Natural killer cell treated with Interleukin-12 subunit alpha and Interleukin-12 subunit beta and Interleukin-15 and Interleukin-18, amount 100 ng/mL, for 72 hours (primary cell): ENCODE measurements around the gene UNCX. TPM values are rescaled to one million over a fixed set of nuclear protein-coding genes. Genes with fewer than 3 reads are reported as not detected.

ENCODE experiments used
- ATAC-seq, 2 donors: fragments of 150-1000 bp; cut with Tn5 transposase in 1 of 2; sonication (Bioruptor Pico), chemical (Tn5 transposase) in 1 of 2; 2 replicates each; pipeline ENCODE4 v1.10.0; 2021
- DNase-seq: peaks from one replicate; pipeline ENCODE4 v3.0.0; 2022; ENCODE audit warnings: low spot score
- H3K27ac Mint-ChIP-seq, 2 donors: 1 replicate in 1 of 2; 2 replicates in 1 of 2; pipeline ENCODE4 v1.8.0; 2022; ENCODE audit warnings: mixed read lengths in 2 of 2, mild to moderate bottlenecking in 1 of 2, moderate library complexity in 1 of 2
- H3K27me3 Mint-ChIP-seq, 2 donors: 1 replicate in 1 of 2; 2 replicates in 1 of 2; pipeline ENCODE4 v1.8.0; 2022; ENCODE audit warnings: mixed read lengths in 2 of 2
- H3K36me3 Mint-ChIP-seq: one replicate; pipeline ENCODE4 v1.8.0; 2022; ENCODE audit warnings: mixed read lengths
- H3K4me1 Mint-ChIP-seq, 2 donors: 1 replicate in 1 of 2; 2 replicates in 1 of 2; pipeline ENCODE4 v1.8.0; 2022; ENCODE audit warnings: low read depth in 2 of 2, mixed read lengths in 2 of 2, mild to moderate bottlenecking in 1 of 2
- H3K4me3 Mint-ChIP-seq: one replicate; pipeline ENCODE4 v1.8.0; 2022; ENCODE audit warnings: mixed read lengths
- H3K9me3 Mint-ChIP-seq: 2 replicates; pipeline ENCODE4 v1.8.0; 2022; ENCODE audit warnings: mixed read lengths
- total RNA-seq, 2 donors: library from RNA; stranded (reverse); gene quantifications; one replicate each; pipeline ENCODE4 v1.2.3, GENCODE V29; 2022

UNCX gene
- total RNA-seq, 2 donors from 2014 or later: not detected

DNA sequence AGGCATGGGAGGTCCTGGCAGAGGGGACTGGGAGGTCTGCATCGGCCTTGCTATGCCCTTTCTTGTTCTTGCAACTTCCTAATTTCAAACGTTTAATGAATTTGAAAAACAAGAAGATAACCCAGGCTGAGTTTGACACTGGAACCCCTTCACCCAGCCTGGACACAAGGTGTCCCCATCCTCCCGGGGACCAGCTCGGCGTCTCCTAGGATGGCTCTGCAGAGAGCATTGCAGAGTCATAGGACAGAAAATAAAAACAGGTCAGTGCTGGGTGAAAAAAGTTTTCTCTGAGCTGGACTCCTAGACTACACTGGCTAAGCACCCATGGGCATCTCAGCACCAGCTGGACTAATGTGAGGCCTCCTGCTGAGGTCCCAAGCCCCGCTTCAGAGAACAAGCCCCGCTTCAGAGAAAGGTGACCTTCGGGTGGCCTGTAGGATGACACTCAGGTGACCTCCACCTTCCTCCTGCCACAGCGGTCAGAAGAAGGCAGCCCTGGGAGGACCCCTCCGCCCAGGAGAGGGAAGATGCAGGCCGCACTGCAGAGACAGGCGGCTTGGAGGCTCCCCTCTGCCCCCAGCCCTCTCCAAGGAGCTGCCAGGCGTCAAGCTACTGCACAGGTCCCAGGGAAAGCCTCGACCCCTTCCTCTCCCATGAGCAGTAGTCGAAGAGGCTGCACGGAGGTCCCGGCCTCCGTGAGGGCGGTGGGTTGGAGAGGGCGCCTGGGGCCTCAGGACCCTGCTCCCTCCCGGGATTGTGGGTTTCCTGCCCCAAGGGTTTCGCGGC, 9.3 kb upstream of the UNCX start:
- no peaks in the 10 kb centered on the region for H3K36me3 Mint-ChIP-seq
- H3K27me3 Mint-ChIP-seq: peaks cover 34 to 37% of the 10 kb centered on the region in 2 donors
- ATAC-seq: peak in 1 of 2 donors; percentile 40
- DNase-seq: peak; percentile 52
- no peak overlapping the region for H3K27ac Mint-ChIP-seq
- H3K9me3 Mint-ChIP-seq: no peaks in the 10 kb centered on the region
- H3K4me1 Mint-ChIP-seq: no peaks in the 10 kb centered on the region
- no peak overlapping the region for H3K4me3 Mint-ChIP-seq

DNA sequence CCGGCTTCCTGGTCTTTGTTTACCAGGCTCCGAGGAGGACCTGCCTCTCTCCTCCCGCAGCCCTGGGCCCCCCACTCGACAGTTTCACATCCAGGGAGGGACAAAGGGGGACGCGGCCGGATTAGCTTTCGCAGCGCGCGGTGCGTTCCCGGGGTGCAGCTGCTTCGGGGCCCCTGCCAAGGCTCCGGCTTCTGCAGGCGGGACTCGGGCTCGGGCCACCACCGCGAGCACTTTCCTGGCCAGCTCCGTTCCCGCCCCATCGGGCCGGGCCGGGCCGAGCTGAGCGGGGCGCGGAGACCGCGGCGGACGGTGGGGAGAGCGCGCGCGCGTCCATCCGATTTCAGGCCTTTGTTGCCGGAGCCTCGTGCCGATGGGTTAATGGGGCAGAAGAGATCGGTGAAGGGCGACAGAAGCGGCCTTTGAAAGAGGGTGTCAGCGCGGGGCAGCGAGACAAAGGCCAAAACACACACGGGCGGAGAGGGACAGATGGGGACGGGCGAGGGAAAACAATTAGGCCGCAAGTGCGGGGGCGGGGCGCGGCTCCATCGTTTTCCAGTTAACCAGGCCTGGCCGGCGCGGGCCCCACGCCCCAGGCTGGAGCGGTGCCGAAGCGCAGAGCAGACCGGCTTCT, 8.5 kb upstream of the UNCX start:
- Mint-ChIP-seq H3K36me3 (no peaks in the 10 kb centered on the region), H3K4me1 (no peaks in the 10 kb centered on the region), H3K9me3 (no peaks in the 10 kb centered on the region), H3K4me3 (no peak overlapping the region), H3K27me3 (peaks cover 37 to 39% of the 10 kb centered on the region in 2 donors), H3K27ac (no peak overlapping the region)
- DNase-seq: no peak
- ATAC-seq: no peak

DNA sequence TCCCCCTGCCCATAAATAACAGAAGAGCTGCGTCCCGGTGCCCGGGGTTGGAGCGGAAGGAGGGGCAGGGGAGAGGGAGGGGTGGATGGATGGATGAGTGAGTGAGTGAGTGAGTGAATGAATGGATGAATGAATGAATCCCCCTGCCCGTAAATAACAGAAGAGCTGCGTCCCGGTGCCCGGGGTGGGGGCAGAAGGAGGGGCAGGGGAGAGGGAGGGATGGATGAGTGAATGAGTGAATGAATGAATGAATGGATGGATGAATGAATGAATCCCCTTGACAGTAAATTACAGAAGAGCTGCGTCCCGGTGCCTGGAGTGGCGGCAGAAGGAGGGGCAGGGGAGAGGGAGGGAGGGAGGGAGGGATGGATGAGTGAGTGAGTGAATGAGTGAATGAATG, 7.6 kb upstream of the UNCX start:
- no peak overlapping the region for H3K27ac Mint-ChIP-seq
- H3K9me3 Mint-ChIP-seq: no peaks in the 10 kb centered on the region
- H3K36me3 Mint-ChIP-seq: no peaks in the 10 kb centered on the region
- H3K27me3 Mint-ChIP-seq: peaks cover 33 to 34% of the 10 kb centered on the region in 2 donors
- no peaks in the 10 kb centered on the region for H3K4me1 Mint-ChIP-seq
- H3K4me3 Mint-ChIP-seq: no peak overlapping the region
- no peak for DNase-seq
- ATAC-seq: no peak

DNA sequence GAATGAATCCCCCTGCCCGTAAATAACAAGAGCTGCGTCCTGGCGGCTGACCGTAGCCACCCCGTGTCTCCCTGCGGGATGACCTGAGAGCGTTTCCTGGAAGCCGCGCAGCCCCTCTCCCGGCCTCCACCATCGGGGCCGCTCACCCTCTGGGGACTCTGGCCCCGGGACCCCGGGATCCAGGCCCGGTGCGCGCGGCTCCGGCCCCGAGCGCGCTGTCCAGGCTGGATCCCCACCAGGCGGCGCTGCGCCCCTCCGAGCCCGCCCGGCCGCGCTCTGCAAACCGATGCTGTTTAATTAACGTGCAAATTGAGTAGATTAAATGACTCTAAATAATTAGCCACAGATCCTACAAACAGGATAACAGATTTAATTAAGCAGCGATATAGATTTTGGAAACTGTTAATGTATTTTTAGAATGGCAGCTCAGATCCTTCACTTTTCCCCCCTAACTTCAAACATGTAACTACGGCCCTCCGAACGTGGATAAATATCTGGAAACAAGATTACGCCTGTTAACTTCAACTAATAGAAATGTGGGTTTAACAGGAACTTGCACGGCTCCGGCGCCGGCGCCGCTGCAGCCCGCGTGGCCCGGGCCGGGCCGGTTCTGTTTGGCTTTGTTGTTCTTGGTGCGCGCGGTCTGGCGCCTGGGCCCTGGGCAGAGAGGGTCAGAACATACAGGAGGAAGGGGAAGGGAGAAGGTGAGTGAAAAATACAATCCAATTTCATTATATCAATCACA, 7.1 kb upstream of the UNCX start:
- Mint-ChIP-seq H3K9me3 (no peaks in the 10 kb centered on the region), H3K4me3 (no peak overlapping the region), H3K36me3 (no peaks in the 10 kb centered on the region), H3K27me3 (peaks cover 34% of the 10 kb centered on the region in 2 donors), H3K27ac (peak overlapping the region in 1 of 2 donors; percentile 46), H3K4me1 (no peaks in the 10 kb centered on the region)
- DNase-seq (no peak), ATAC-seq (peak; percentile 59 to 65)

DNA sequence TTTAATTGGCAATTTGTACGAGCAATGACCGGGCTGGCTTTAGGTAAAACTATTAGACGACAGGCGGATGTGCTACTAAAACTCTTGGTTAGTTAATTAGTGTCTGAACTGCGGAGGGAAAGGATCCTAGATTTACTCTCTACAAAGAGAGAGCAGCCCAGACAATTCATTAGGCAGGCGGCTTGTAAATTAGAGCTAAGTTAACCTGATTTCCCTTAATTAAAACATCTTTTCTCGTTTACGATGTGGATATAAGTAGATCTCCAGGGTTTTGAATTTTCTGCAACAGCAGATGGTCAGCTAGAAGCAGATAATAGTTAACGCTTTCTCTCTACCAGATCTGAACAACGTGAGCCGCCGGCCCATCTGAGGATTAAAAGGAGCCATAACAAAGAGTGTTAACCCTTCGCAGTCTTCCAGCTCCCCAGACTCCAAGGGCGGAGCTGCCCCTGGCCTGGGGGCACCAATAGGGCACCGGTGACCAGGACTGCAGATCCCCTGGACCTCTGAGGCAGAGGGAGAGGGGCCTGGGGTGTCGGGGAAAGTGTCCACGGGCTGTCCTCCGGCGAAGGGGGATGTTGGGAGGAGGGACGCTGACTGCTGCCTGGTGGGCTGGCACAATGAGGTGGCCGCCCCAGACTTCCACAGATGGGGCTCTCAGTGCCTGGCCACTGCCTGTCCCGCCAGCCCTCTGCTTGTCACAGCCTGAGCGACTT, 6.3 kb upstream of the UNCX start:
- DNase-seq (no peak), ATAC-seq (no peak)
- no peaks in the 10 kb centered on the region for H3K9me3 Mint-ChIP-seq
- H3K4me1 Mint-ChIP-seq: no peaks in the 10 kb centered on the region
- H3K27me3 Mint-ChIP-seq: peaks cover 37 to 38% of the 10 kb centered on the region in 2 donors
- H3K36me3 Mint-ChIP-seq: no peaks in the 10 kb centered on the region
- H3K4me3 Mint-ChIP-seq: no peak overlapping the region
- peak overlapping the region in 1 of 2 donors; percentile 46 for H3K27ac Mint-ChIP-seq

DNA sequence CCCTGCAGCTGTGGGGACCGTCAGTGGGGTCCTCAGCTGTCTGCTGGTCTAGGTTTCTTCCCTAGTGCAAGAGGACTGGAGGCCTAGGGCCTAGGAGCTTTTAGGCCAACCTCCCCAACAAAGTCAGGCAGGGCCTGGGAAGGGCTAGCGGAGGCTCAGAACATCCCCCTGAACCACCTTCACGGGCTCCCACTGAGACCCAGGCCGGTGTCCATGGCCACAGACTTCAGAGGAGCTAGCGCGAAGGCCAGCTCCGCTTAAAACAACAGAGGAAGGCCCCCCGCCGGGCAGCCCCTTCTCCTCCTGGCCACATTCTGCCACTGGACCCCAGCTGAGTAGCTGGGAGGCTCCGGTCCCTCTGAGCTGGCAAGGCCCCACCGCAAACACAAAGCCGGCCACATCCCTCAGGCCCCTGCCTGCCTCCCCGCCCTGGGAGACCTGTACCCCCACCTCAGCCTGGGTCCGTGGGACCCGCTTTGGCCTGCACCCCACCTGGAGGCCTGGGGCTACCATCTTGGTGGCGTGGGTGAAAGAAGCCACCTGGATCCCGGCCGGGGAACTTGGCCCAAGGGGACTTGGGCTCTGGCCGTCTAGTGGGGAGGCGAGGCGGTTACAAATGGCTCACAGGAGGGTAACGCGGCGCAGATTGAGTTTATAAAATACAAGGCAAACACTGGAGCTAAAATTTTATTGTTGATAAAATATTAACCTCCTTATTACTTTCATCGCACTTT, 5.4 kb upstream of the UNCX start:
- Mint-ChIP-seq H3K36me3 (no peaks in the 10 kb centered on the region), H3K4me3 (no peak overlapping the region), H3K27ac (no peak overlapping the region), H3K4me1 (peaks cover 4% of the 10 kb centered on the region in 2 donors), H3K9me3 (no peaks in the 10 kb centered on the region), H3K27me3 (peaks cover 43 to 44% of the 10 kb centered on the region in 2 donors)
- ATAC-seq: no peak
- peak; percentile 62 for DNase-seq

DNA sequence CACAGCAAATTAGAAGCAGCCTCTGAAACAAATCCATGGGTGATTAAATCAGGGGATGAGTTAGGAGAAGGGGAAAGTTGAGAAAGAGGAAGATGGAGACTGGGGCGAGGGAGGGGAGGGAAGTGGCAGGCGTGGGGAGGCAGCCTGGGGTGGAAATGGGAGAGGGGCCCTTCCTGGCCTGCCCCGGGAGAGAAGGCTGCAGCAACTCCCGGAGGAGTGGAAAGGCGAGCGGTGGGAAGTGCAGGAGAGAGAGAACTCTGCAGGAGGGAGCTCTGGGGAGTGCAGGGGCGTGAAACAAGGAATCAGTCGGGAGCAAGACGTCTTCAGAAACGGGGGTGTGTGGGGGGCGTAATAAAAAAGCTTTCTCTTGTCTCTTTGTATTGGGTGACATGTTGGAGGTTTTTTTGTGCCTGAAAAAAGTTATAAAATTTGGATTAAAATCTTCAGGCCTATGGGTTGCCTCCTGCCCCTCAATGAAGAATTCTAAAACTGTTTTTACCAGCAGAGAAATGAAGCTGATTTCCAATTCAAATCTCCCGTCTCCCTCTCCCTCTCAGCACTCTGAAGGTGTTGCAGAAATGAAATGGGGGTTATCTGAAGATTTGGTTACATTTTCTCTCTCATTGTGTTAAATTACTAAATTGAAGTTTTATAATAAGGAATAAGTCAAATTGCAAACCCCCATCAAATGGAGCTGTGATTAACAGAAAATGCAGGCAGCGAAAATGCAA, 4.7 kb upstream of the UNCX start:
- Mint-ChIP-seq H3K27ac (no peak overlapping the region), H3K9me3 (no peaks in the 10 kb centered on the region), H3K4me1 (peaks cover 4 to 5% of the 10 kb centered on the region in 2 donors), H3K4me3 (no peak overlapping the region), H3K27me3 (peaks cover 42 to 48% of the 10 kb centered on the region in 2 donors), H3K36me3 (no peaks in the 10 kb centered on the region)
- ATAC-seq: no peak
- no peak for DNase-seq

DNA sequence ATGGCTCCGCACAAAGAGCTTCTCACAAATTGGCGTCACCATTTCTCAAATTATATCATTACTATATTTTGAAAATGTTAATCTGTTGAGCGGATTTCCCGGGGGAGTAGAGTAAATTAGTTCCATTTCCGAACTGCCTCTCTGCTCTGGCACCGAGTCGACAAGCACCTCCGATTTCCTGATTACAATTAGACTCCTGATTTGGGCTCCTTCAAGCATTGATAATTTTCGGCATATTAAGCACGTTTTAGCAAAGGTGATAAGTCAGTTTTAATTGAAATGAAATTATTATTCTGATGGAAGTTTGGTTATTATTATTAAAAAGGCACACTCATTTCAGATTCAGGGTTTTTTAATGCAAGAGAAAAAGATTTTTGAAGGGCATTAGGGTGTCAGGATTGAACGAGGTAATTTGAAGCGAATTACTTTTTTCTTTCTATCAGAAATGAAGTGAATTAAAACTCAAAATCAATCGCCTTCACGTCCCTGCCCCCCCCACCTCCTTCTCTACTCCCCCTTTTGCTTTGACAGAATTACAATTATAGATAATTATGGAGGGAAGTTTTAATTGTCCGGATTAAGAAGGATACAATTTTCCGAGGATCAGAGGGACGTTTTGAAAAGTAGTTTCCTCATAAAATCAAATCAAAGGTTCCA, 4.0 kb upstream of the UNCX start:
- Mint-ChIP-seq H3K9me3 (no peaks in the 10 kb centered on the region), H3K27me3 (peaks cover 36 to 48% of the 10 kb centered on the region in 2 donors), H3K4me1 (peaks cover 4 to 5% of the 10 kb centered on the region in 2 donors), H3K4me3 (no peak overlapping the region), H3K36me3 (no peaks in the 10 kb centered on the region), H3K27ac (no peak overlapping the region)
- DNase-seq: no peak
- no peak for ATAC-seq

DNA sequence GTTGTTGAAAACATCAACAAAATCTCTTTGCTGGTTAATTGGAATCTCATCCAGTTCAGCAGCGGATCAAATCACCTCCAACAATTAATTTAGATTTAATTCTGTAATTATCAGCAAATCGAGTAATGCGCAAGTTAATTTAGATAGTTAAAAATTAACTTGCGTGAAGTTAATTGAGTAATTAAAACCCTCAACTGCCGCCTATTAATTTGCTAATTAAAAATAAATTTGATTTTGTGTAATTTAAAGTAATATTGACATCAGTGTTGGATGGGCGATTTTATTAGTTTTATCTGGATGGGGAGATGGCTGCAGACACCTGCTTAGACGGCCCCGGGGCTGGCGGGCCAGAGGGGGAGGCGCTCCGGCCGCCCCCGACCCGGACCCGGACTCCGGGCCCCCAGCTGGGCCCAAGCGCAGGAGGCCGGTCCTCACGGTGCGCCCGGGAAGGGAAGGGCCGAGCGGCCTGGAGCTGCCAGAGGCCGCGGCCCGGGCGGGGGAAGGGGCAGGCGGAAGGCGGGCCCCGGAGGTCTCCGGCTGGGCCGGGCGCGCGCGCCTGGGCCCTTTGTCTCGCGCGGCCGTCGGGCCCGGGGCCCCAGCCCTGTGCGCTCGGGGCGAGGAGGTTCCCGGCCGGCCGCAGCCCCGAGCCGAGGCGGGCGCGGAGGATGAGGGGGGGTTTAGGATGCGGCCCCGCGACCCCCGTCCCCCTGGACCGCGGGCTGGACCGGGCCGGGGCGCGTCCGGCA, 3.3 kb upstream of the UNCX start:
- DNase-seq: peak; percentile 47
- Mint-ChIP-seq H3K27ac (no peak overlapping the region), H3K4me1 (peaks cover 7 to 8% of the 10 kb centered on the region in 2 donors), H3K36me3 (peaks cover 2% of the 10 kb centered on the region), H3K27me3 (peaks cover 36 to 50% of the 10 kb centered on the region in 2 donors), H3K4me3 (no peak overlapping the region), H3K9me3 (no peaks in the 10 kb centered on the region)
- no peak for ATAC-seq

DNA sequence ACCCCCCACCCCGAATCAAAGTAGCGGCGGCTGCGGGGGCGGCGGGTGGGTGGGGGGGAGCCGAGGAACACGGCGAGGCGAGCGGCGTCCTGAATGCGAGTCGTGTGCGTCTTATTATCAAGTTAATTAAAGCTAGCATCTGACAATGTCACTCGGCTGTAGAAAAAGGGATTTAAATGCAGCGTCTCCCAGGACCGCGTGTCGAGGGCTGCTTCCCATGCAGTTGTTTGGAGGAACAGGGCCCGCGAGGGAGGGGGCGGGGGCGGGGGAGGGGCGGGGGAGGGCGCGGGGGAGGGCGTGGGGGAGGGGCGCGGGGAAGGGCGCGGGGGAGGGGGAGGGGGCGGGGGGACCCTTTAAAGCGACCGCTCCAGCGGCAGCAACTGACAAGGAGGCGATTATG, 2.7 kb upstream of the UNCX start:
- ATAC-seq (no peak), DNase-seq (no peak)
- no peaks in the 10 kb centered on the region for H3K9me3 Mint-ChIP-seq
- peaks cover 13% of the 10 kb centered on the region in 2 donors for H3K4me1 Mint-ChIP-seq
- peaks cover 4% of the 10 kb centered on the region for H3K36me3 Mint-ChIP-seq
- no peak overlapping the region for H3K27ac Mint-ChIP-seq
- no peak overlapping the region for H3K4me3 Mint-ChIP-seq
- H3K27me3 Mint-ChIP-seq: peaks cover 38 to 56% of the 10 kb centered on the region in 2 donors

DNA sequence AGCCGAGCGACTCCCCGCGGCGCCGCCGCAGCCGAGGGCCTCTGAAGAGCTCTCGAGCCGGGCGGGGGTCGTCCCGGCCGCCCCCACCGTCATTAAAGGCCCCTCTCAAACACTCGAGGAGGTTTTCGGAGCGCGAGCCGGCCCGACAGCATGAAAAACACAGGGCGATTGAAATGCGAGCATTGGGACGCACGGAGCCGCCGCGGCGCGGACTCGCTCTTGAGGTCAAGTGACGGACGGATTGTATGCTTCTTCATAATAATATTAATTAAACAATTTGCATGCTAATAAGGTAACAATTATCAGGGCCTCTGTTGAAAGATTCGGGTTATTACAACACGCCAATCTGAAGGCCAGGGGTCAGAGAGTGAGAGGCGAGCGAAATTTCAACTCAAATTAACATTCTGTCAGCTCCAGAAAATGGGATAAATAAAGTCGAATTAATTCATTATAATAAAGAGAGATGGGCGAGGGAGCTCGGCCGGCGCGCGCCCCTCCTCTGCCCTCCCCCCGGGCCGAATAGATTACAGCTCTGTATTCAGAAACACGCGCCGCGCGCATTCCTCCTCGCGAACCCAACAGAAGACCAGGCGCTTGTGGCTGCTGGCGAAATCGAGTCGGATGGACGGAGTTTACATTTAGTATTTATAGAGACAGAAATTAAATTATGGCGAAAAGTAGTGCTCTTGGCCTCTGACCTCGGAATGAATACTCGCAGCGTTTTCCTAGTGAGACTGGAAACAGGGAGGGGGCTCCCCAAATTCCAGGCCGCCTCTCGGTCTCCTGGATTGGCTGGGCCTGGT, 2.1 kb upstream of the UNCX start:
- Mint-ChIP-seq H3K4me3 (no peak overlapping the region), H3K36me3 (peaks cover 4% of the 10 kb centered on the region), H3K27me3 (peaks cover 37 to 53% of the 10 kb centered on the region in 2 donors), H3K9me3 (no peaks in the 10 kb centered on the region), H3K27ac (no peak overlapping the region), H3K4me1 (peaks cover 14% of the 10 kb centered on the region in 2 donors)
- no peak for DNase-seq
- no peak for ATAC-seq
